Activated T-cell treated with anti-CD3 and anti-CD28 coated beads, Interleukin-2, amount 50 U/mL, for 4 hours (primary cell): ENCODE measurements around the gene NRROS. TPM values are rescaled to one million over a fixed set of nuclear protein-coding genes. Genes with fewer than 3 reads are reported as not detected.
A peak's percentile ranks its signal among the peaks of the same experiment; 100 is the strongest.

Source experiments
- ATAC-seq, 2 donors: fragments of 200-7000 bp; cut with Tn5 transposase; one replicate each; pipeline ENCODE4 v1.10.0; 2021
- DNase-seq: peaks from one replicate; pipeline ENCODE4 v3.0.0-alpha.2; 2020
- H3K27me3 Mint-ChIP-seq: one replicate; pipeline ENCODE4 v1.8.0; 2021; ENCODE audit warnings: low read depth, mixed read lengths
- H3K36me3 Mint-ChIP-seq: one replicate; pipeline ENCODE4 v1.8.0; 2022; ENCODE audit warnings: mixed read lengths; ENCODE audit not compliant: insufficient read depth
- H3K4me1 Mint-ChIP-seq: one replicate; pipeline ENCODE4 v1.8.0; 2021; ENCODE audit warnings: low read depth, mixed read lengths
- H3K4me3 Mint-ChIP-seq: one replicate; pipeline ENCODE4 v1.8.0; 2021; ENCODE audit warnings: mild to moderate bottlenecking, moderate library complexity, mixed read lengths
- H3K9me3 Mint-ChIP-seq: one replicate; pipeline ENCODE4 v1.8.0; 2021; ENCODE audit warnings: mixed read lengths
- total RNA-seq, 3 donors: library from RNA; stranded (reverse); gene quantifications; one replicate each; pipeline ENCODE4 v1.2.1, GENCODE V29; 2021

The NRROS gene
- total RNA-seq, 3 donors from 2014 or later = 16.2 to 18.5 (median 18.5) TPM

- H3K4me3 Mint-ChIP-seq = no peak overlapping the region
- ATAC-seq (peak; percentile 75 to 77), DNase-seq (no peak)
- peaks cover 38% of the 10 kb centered on the region for H3K4me1 Mint-ChIP-seq
- H3K9me3 Mint-ChIP-seq = no peaks in the 10 kb centered on the region
- H3K36me3 Mint-ChIP-seq = peaks cover 18% of the 10 kb centered on the region
- H3K27me3 Mint-ChIP-seq = no peaks in the 10 kb centered on the region
These were observed 11.3 kb downstream of the NRROS start for GRCh38 chr3:196650740-196651311.

- Mint-ChIP-seq H3K9me3 (no peaks in the 10 kb centered on the region), H3K36me3 (peaks cover 16% of the 10 kb centered on the region), H3K4me3 (no peak overlapping the region), H3K4me1 (peaks cover 32% of the 10 kb centered on the region), H3K27me3 (no peaks in the 10 kb centered on the region)
- ATAC-seq (no peak), DNase-seq (no peak)
These were observed 12.3 kb downstream of the NRROS start for GRCh38 chr3:196651819-196652218.

GRCh38 chr3:196652961-196653795, 13.7 kb downstream of the NRROS start:
- no peaks in the 10 kb centered on the region for H3K9me3 Mint-ChIP-seq
- H3K36me3 Mint-ChIP-seq = peaks cover 14% of the 10 kb centered on the region
- peaks cover 27% of the 10 kb centered on the region for H3K4me1 Mint-ChIP-seq
- ATAC-seq (no peak), DNase-seq (no peak)
- no peak overlapping the region for H3K4me3 Mint-ChIP-seq
- H3K27me3 Mint-ChIP-seq = no peaks in the 10 kb centered on the region

- ATAC-seq (no peak), DNase-seq (no peak)
- Mint-ChIP-seq H3K36me3 (peaks cover 17% of the 10 kb centered on the region), H3K4me3 (no peak overlapping the region), H3K27me3 (no peaks in the 10 kb centered on the region), H3K4me1 (peaks cover 21% of the 10 kb centered on the region), H3K9me3 (no peaks in the 10 kb centered on the region)
These were observed 14.7 kb downstream of the NRROS start for GRCh38 chr3:196654006-196654734.

GRCh38 chr3:196654735-196655090, 15.2 kb downstream of the NRROS start:
- Mint-ChIP-seq H3K36me3 (peaks cover 17% of the 10 kb centered on the region), H3K4me3 (no peak overlapping the region), H3K9me3 (no peaks in the 10 kb centered on the region), H3K27me3 (no peaks in the 10 kb centered on the region), H3K4me1 (peaks cover 21% of the 10 kb centered on the region)
- DNase-seq = no peak
- ATAC-seq = no peak

GRCh38 chr3:196655496-196655895, 16.0 kb downstream of the NRROS start:
- H3K4me3 Mint-ChIP-seq = no peak overlapping the region
- H3K27me3 Mint-ChIP-seq = no peaks in the 10 kb centered on the region
- H3K36me3 Mint-ChIP-seq = peaks cover 17% of the 10 kb centered on the region
- ATAC-seq (no peak), DNase-seq (no peak)
- H3K9me3 Mint-ChIP-seq = no peaks in the 10 kb centered on the region
- H3K4me1 Mint-ChIP-seq = peaks cover 19% of the 10 kb centered on the region

GRCh38 chr3:196656213-196656612, 16.7 kb downstream of the NRROS start:
- Mint-ChIP-seq H3K9me3 (no peaks in the 10 kb centered on the region), H3K4me3 (no peak overlapping the region), H3K27me3 (no peaks in the 10 kb centered on the region), H3K36me3 (peaks cover 18% of the 10 kb centered on the region), H3K4me1 (peaks cover 12% of the 10 kb centered on the region)
- DNase-seq (no peak), ATAC-seq (no peak)

- no peak for ATAC-seq
- Mint-ChIP-seq H3K36me3 (peaks cover 15% of the 10 kb centered on the region), H3K27me3 (no peaks in the 10 kb centered on the region), H3K9me3 (no peaks in the 10 kb centered on the region), H3K4me1 (no peaks in the 10 kb centered on the region), H3K4me3 (no peak overlapping the region)
- DNase-seq = no peak
These were observed 20.4 kb downstream of the NRROS start for GRCh38 chr3:196659901-196660351.

GRCh38 chr3:196660381-196661166, 21.1 kb downstream of the NRROS start:
- Mint-ChIP-seq H3K27me3 (no peaks in the 10 kb centered on the region), H3K4me3 (no peak overlapping the region), H3K9me3 (no peaks in the 10 kb centered on the region), H3K4me1 (no peaks in the 10 kb centered on the region), H3K36me3 (peaks cover 13% of the 10 kb centered on the region)
- no peak for ATAC-seq
- DNase-seq = no peak

- Mint-ChIP-seq H3K27me3 (no peaks in the 10 kb centered on the region), H3K4me1 (no peaks in the 10 kb centered on the region), H3K36me3 (peaks cover 12% of the 10 kb centered on the region), H3K4me3 (no peak overlapping the region), H3K9me3 (no peaks in the 10 kb centered on the region)
- ATAC-seq (no peak), DNase-seq (no peak)
These were observed 21.9 kb downstream of the NRROS start for GRCh38 chr3:196661400-196661799.

- Mint-ChIP-seq H3K36me3 (peaks cover 10% of the 10 kb centered on the region), H3K9me3 (no peaks in the 10 kb centered on the region), H3K4me1 (no peaks in the 10 kb centered on the region), H3K27me3 (no peaks in the 10 kb centered on the region), H3K4me3 (no peak overlapping the region)
- no peak for ATAC-seq
- no peak for DNase-seq
These were observed 22.5 kb downstream of the NRROS start for GRCh38 chr3:196662033-196662432.

- H3K4me3 Mint-ChIP-seq = no peak overlapping the region
- H3K9me3 Mint-ChIP-seq = no peaks in the 10 kb centered on the region
- peaks cover 10% of the 10 kb centered on the region for H3K36me3 Mint-ChIP-seq
- DNase-seq (no peak), ATAC-seq (no peak)
- no peaks in the 10 kb centered on the region for H3K4me1 Mint-ChIP-seq
- no peaks in the 10 kb centered on the region for H3K27me3 Mint-ChIP-seq
These were observed 23.4 kb downstream of the NRROS start for GRCh38 chr3:196662711-196663571.

GRCh38 chr3:196666001-196666867, 26.7 kb downstream of the NRROS start:
- Mint-ChIP-seq H3K27me3 (no peaks in the 10 kb centered on the region), H3K36me3 (peaks cover 3% of the 10 kb centered on the region), H3K9me3 (no peaks in the 10 kb centered on the region), H3K4me3 (no peak overlapping the region), H3K4me1 (peaks cover 14% of the 10 kb centered on the region)
- DNase-seq = no peak
- no peak for ATAC-seq
